LHCN-M2 (cell line): ENCODE data around the gene UVRAG. TPM values are rescaled to one million over a fixed set of nuclear protein-coding genes. Genes with fewer than 3 reads are reported as not detected.
"Not testable (repeated sequence)": the region's sequence is repeated elsewhere in the genome, so short reads cannot be mapped to it uniquely, and the experiment has no call there.

Experiments
- DNase-seq: peaks from one replicate; pipeline ENCODE4 v3.0.0-alpha.2; 2012; ENCODE audit warnings: low read depth
- total RNA-seq: library from RNA; depleted of rRNA; stranded (reverse); fragments of >200 nt; gene quantifications from 2 replicates; pipeline ENCODE4 v1.2.3, GENCODE V29; 2014

The UVRAG gene
- total RNA-seq, 1 experiment from 2014 or later, result 12.2 TPM

GRCh38 chr11:75836417-75836816 lies 21.4 kb downstream of the UVRAG start:
- no peak for DNase-seq

GRCh38 chr11:75839851-75840250 lies 24.8 kb downstream of the UVRAG start:
- DNase-seq, result no peak

GRCh38 chr11:75840522-75840921 lies 25.5 kb downstream of the UVRAG start:
- no peak for DNase-seq

GRCh38 chr11:75841739-75842138 lies 26.7 kb downstream of the UVRAG start:
- DNase-seq, result no peak

GRCh38 chr11:75845324-75845723 lies 30.3 kb downstream of the UVRAG start:
- DNase-seq, result no peak

GRCh38 chr11:75849894-75850293 lies 34.9 kb downstream of the UVRAG start:
- DNase-seq, result no peak

- no peak for DNase-seq
Measured at GRCh38 chr11:75850787-75851186, 35.8 kb downstream of the UVRAG start.

GRCh38 chr11:75851203-75851602 lies 36.2 kb downstream of the UVRAG start:
- DNase-seq, result peak; percentile 10

- DNase-seq, result no peak
Measured at GRCh38 chr11:75852406-75853017, 37.5 kb downstream of the UVRAG start.

- not testable (repeated sequence) for DNase-seq
Measured at GRCh38 chr11:75853563-75853962, 38.6 kb downstream of the UVRAG start.

- DNase-seq, result no peak
Measured at GRCh38 chr11:75853971-75854370, 39.0 kb downstream of the UVRAG start.

- DNase-seq, result no peak
Measured at GRCh38 chr11:75855206-75855605, 40.2 kb downstream of the UVRAG start.

- no peak for DNase-seq
Measured at GRCh38 chr11:75856912-75857311, 41.9 kb downstream of the UVRAG start.

- DNase-seq, result no peak
Measured at GRCh38 chr11:75858042-75858441, 43.0 kb downstream of the UVRAG start.

GRCh38 chr11:75858613-75859012 lies 43.6 kb downstream of the UVRAG start:
- peak; percentile 30 for DNase-seq

- DNase-seq, result no peak
Measured at GRCh38 chr11:75859614-75860013, 44.6 kb downstream of the UVRAG start.

- no peak for DNase-seq
Measured at GRCh38 chr11:75862437-75862836, 47.4 kb downstream of the UVRAG start.

- DNase-seq, result peak; percentile 42
Measured at GRCh38 chr11:75867778-75868374, 52.9 kb downstream of the UVRAG start.

GRCh38 chr11:75868990-75869389 lies 54.0 kb downstream of the UVRAG start:
- DNase-seq, result no peak

GRCh38 chr11:75869661-75870455 lies 54.8 kb downstream of the UVRAG start:
- DNase-seq, result no peak

GRCh38 chr11:75872887-75873416 lies 57.9 kb downstream of the UVRAG start:
- no peak for DNase-seq

GRCh38 chr11:75873417-75874221 lies 58.6 kb downstream of the UVRAG start:
- no peak for DNase-seq
